Embryonic facial prominence (tissue), 1 donor: ENCODE measurements around the gene DNAJC17.

Experiments used
- DNase-seq: peaks from one replicate; pipeline ENCODE4 v3.0.0-alpha.2; 2016; ENCODE audit errors: extremely low spot score

Gene DNAJC17

GRCh38 chr15:40830884-40831283, 23.6 kb upstream of the DNAJC17 start:
- DNase-seq = no peak

GRCh38 chr15:40829115-40829514, 21.8 kb upstream of the DNAJC17 start:
- DNase-seq = no peak

GRCh38 chr15:40828447-40829036, 21.3 kb upstream of the DNAJC17 start, which contains the start of gene PPP1R14D:
Gene PPP1R14D, minus strand, starts transcription at chr15:40828708. Its CDS starts 67 bp downstream, at chr15:40828641.
- no peak for DNase-seq

GRCh38 chr15:40826423-40827075, 19.3 kb upstream of the DNAJC17 start:
- DNase-seq = no peak

- DNase-seq = no peak
These were observed 18.6 kb upstream of the DNAJC17 start for GRCh38 chr15:40825661-40826422.

GRCh38 chr15:40823572-40824343, 16.5 kb upstream of the DNAJC17 start:
- no peak for DNase-seq

GRCh38 chr15:40821195-40821594, 13.9 kb upstream of the DNAJC17 start:
- no peak for DNase-seq

- DNase-seq = no peak
These were observed 11.8 kb upstream of the DNAJC17 start for GRCh38 chr15:40819048-40819447.

- no peak for DNase-seq
These were observed 7.9 kb upstream of the DNAJC17 start for GRCh38 chr15:40815042-40815698.

GRCh38 chr15:40812721-40813425, 5.6 kb upstream of the DNAJC17 start:
- no peak for DNase-seq

GRCh38 chr15:40808861-40809450, 1.7 kb upstream of the DNAJC17 start:
- no peak for DNase-seq

- DNase-seq = no peak
These were observed 702 bp upstream of the DNAJC17 start for GRCh38 chr15:40807888-40808461.

- no peak for DNase-seq
These were observed 623 bp downstream of the DNAJC17 start for GRCh38 chr15:40806672-40807027.

- no peak for DNase-seq
These were observed 3.6 kb downstream of the DNAJC17 start for GRCh38 chr15:40803688-40804087.

- no peak for DNase-seq
These were observed 4.2 kb downstream of the DNAJC17 start for GRCh38 chr15:40803076-40803475.

- no peak for DNase-seq
These were observed 7.8 kb downstream of the DNAJC17 start for GRCh38 chr15:40799523-40799922.

- no peak for DNase-seq
These were observed 10.8 kb downstream of the DNAJC17 start for GRCh38 chr15:40796512-40796911.

GRCh38 chr15:40796041-40796440, 11.2 kb downstream of the DNAJC17 start:
- no peak for DNase-seq

- no peak for DNase-seq
These were observed 13.9 kb downstream of the DNAJC17 start for GRCh38 chr15:40793216-40793989.
